Measurements from ENCODE around the gene UST.

The UST gene

GRCh38 chr6:149088361-149088760 is 341.5 kb downstream of the UST start:
- no peak for DNase-seq (ENCODE audit: extremely low read depth, low read depth)

GRCh38 chr6:149089510-149089909 is 342.7 kb downstream of the UST start:
- no peak for TF ChIP-seq CTCF (IDR thresholded peaks at IDR 0.05; ENCODE audit: low read depth, low read length)
- DNase-seq (ENCODE audit: extremely low read depth, low read depth) = no peak

More at GRCh38 chr6:149088361-149088760, 341.5 kb downstream of the UST start:
- no peak for TF ChIP-seq CTCF (IDR thresholded peaks at IDR 0.05; ENCODE audit: low read depth, low read length)

- DNase-seq (ENCODE audit: extremely low read depth, low read depth) = no peak
- no peak for TF ChIP-seq CTCF (IDR thresholded peaks at IDR 0.05; ENCODE audit: low read depth, low read length)
These were observed 344.1 kb downstream of the UST start for GRCh38 chr6:149090937-149091336.

- peak; percentile 41 for DNase-seq (ENCODE audit: extremely low read depth, low read depth)
- no peak for TF ChIP-seq CTCF (IDR thresholded peaks at IDR 0.05; ENCODE audit: low read depth, low read length)
These were observed 346.8 kb downstream of the UST start for GRCh38 chr6:149093643-149094042.

- DNase-seq (ENCODE audit: extremely low read depth, low read depth) = no peak
- no peak for TF ChIP-seq CTCF (IDR thresholded peaks at IDR 0.05; ENCODE audit: low read depth, low read length)
These were observed 347.3 kb downstream of the UST start for GRCh38 chr6:149094156-149094555.

- TF ChIP-seq CTCF (IDR thresholded peaks at IDR 0.05; ENCODE audit: low read depth, low read length) = no peak
- DNase-seq (ENCODE audit: extremely low read depth, low read depth) = no peak
These were observed 348.1 kb downstream of the UST start for GRCh38 chr6:149094934-149095351.

GRCh38 chr6:149095842-149096241 is 349.0 kb downstream of the UST start:
- no peak for DNase-seq (ENCODE audit: extremely low read depth, low read depth)
- no peak for TF ChIP-seq CTCF (IDR thresholded peaks at IDR 0.05; ENCODE audit: low read depth, low read length)
